NCI-H146 treated with DMSO at 0.1 percent for 48 hours (cell line): Measurements from ENCODE around the gene KCNG2.

Experiments used
- DNase-seq: peaks from one replicate; lab custom pipeline; 2025; ENCODE audit not compliant: unreplicated experiment; lab: John Stamatoyannopoulos, UW

Gene KCNG2

GRCh38 chr18:79882522-79883241 is 84.9 kb downstream of the KCNG2 start:
- DNase-seq: no peak

GRCh38 chr18:79883461-79884293 is 85.9 kb downstream of the KCNG2 start:
- DNase-seq: no peak

- DNase-seq: no peak
Observed at GRCh38 chr18:79884294-79884962, 86.7 kb downstream of the KCNG2 start.

- no peak for DNase-seq
Observed at GRCh38 chr18:79884963-79885728, 87.4 kb downstream of the KCNG2 start.

GRCh38 chr18:79887181-79888000 is 89.7 kb downstream of the KCNG2 start:
- DNase-seq: no peak

GRCh38 chr18:79888016-79888415 is 90.3 kb downstream of the KCNG2 start:
- no peak for DNase-seq

GRCh38 chr18:79889569-79889968 is 91.8 kb downstream of the KCNG2 start:
- DNase-seq: no peak

GRCh38 chr18:79890674-79891073 is 92.9 kb downstream of the KCNG2 start:
- DNase-seq: no peak

GRCh38 chr18:79896738-79897137 is 99.0 kb downstream of the KCNG2 start:
- no peak for DNase-seq

GRCh38 chr18:79897940-79898625 is 100.3 kb downstream of the KCNG2 start:
- DNase-seq: no peak

GRCh38 chr18:79898952-79899608 is 101.3 kb downstream of the KCNG2 start:
- no peak for DNase-seq

GRCh38 chr18:79899609-79900445 is 102.1 kb downstream of the KCNG2 start:
- no peak for DNase-seq

GRCh38 chr18:79900610-79901570 is 103.2 kb downstream of the KCNG2 start:
- DNase-seq: no peak

GRCh38 chr18:79901665-79902064 is 103.9 kb downstream of the KCNG2 start:
- DNase-seq: no peak

- no peak for DNase-seq
Observed at GRCh38 chr18:79902075-79902474, 104.3 kb downstream of the KCNG2 start.

GRCh38 chr18:79902640-79903039 is 104.9 kb downstream of the KCNG2 start:
- DNase-seq: no peak

- no peak for DNase-seq
Observed at GRCh38 chr18:79903071-79903635, 105.4 kb downstream of the KCNG2 start.
